SK-N-SH (cell line): Measurements from ENCODE around the gene LIM2. TPM values are rescaled to one million over a fixed set of nuclear protein-coding genes. Genes with fewer than 3 reads are reported as not detected.

Source experiments
- CTCF ChIA-PET: fragments of 300-600, 350-600 bp; formaldehyde crosslinking; extraction: SDS; loops from one replicate; lab custom pipeline; 2021; lab: Yijun Ruan, JAX
- POLR2A ChIA-PET: fragments of 350-600 bp; sonication (Branson Sonifier 250); formaldehyde crosslinking; extraction: SDS; loops from one replicate; lab custom pipeline; 2020; ENCODE audit warnings: antibody characterized with exemption, inconsistent platforms; lab: Yijun Ruan, JAX
- DNase-seq: peaks from one replicate; pipeline ENCODE4 v3.0.0; 2012
- H2AFZ ChIP-seq: fragments of 200-600 bp; sonication (generic); 2 replicates; pipeline ENCODE4 v1.8.1; 2016; ENCODE audit warnings: antibody characterized with exemption, mild to moderate bottlenecking, low read depth
- H3F3A ChIP-seq: fragments of 200-600 bp; sonication (generic); replicated peaks from 2 replicates; pipeline ENCODE3; 2016; ENCODE audit warnings: antibody characterized with exemption, mild to moderate bottlenecking; ENCODE audit not compliant: insufficient read depth
- H3K27ac ChIP-seq, 2 experiments: fragments of 200-500 bp in 1 of 2; fragments of 200-600 bp in 1 of 2; sonication (Bioruptor generic) in 1 of 2; sonication (generic), shearing (Covaris generic) in 1 of 2; 2 replicates each; pipeline versions ENCODE4 v1.5.1 to v1.6.1; 2014 to 2016; ENCODE audit warnings: low read depth in 2 of 2, inconsistent platforms in 1 of 2, low read length in 1 of 2, mild to moderate bottlenecking in 1 of 2, mixed read lengths in 1 of 2
- H3K27me3 ChIP-seq: fragments of 200-600 bp; sonication (generic), shearing (Covaris generic); 2 replicates; pipeline ENCODE4 v1.6.1; 2016; ENCODE audit warnings: mixed run types; ENCODE audit not compliant: insufficient read depth
- H3K36me3 ChIP-seq, 2 experiments: fragments of 200-500 bp in 1 of 2; fragments of 200-600 bp in 1 of 2; sonication (Bioruptor generic) in 1 of 2; sonication (generic) in 1 of 2; replicated peaks in 1 of 2; 2 replicates each; pipeline versions ENCODE3 to v1.5.1; 2014 to 2016; ENCODE audit warnings: low read length in 1 of 2, mild to moderate bottlenecking in 1 of 2; ENCODE audit not compliant: insufficient read depth in 2 of 2, control insufficient read depth in 1 of 2
- H3K4me1 ChIP-seq, 2 experiments: fragments of 200-500 bp in 1 of 2; fragments of 200-600 bp in 1 of 2; sonication (Bioruptor generic) in 1 of 2; sonication (generic), shearing (Covaris generic) in 1 of 2; 2 replicates each; pipeline versions ENCODE4 v1.5.1 to v1.6.1; 2014 to 2016; ENCODE audit warnings: low read depth in 1 of 2, low read length in 1 of 2, mixed run types in 1 of 2; ENCODE audit not compliant: insufficient read depth in 2 of 2, control insufficient read depth in 1 of 2
- H3K4me2 ChIP-seq: fragments of 200-600 bp; sonication (generic), shearing (Covaris generic); 2 replicates; pipeline ENCODE4 v1.6.1; 2017; ENCODE audit warnings: mixed run types
- H3K4me3 ChIP-seq, 2 experiments: fragments of 200-500 bp in 1 of 2; fragments of 200-600 bp in 1 of 2; sonication (Bioruptor generic) in 1 of 2; sonication (generic), shearing (Covaris generic) in 1 of 2; 2 replicates each; pipeline versions ENCODE4 v1.5.1 to v1.8.1; 2014 to 2016; ENCODE audit warnings: low read depth in 2 of 2, inconsistent platforms in 1 of 2, low read length in 1 of 2, mild to moderate bottlenecking in 1 of 2, mixed read lengths in 1 of 2, moderate library complexity in 1 of 2
- H3K79me2 ChIP-seq: fragments of 200-600 bp; sonication (generic); 2 replicates; pipeline ENCODE4 v1.8.1; 2017; ENCODE audit warnings: mild to moderate bottlenecking; ENCODE audit not compliant: insufficient read depth
- H3K9ac ChIP-seq: fragments of 200-600 bp; sonication (generic); 2 replicates; pipeline ENCODE4 v1.6.1; 2017; ENCODE audit warnings: mixed run types
- H3K9me2 ChIP-seq: fragments of 200-600 bp; sonication (generic); 2 replicates; pipeline ENCODE4 v1.6.1; 2017; ENCODE audit warnings: mixed run types
- H3K9me3 ChIP-seq: fragments of 200-600 bp; sonication (generic); 2 replicates; pipeline ENCODE4 v1.6.1; 2017; ENCODE audit warnings: mixed run types, mild to moderate bottlenecking, moderate library complexity
- H4K20me1 ChIP-seq: fragments of 200-600 bp; sonication (generic); 2 replicates; pipeline ENCODE4 v1.6.1; 2017; ENCODE audit warnings: mild to moderate bottlenecking, mixed run types; ENCODE audit not compliant: insufficient read depth
- FOXM1 ChIP-seq: IDR thresholded peaks from 2 replicates; pipeline ENCODE4 v1.4.0; 2012; ENCODE audit warnings: low read depth, mild to moderate bottlenecking
- MAX ChIP-seq: IDR thresholded peaks from 2 replicates; pipeline ENCODE4 v1.4.0; 2012; ENCODE audit warnings: low read depth
- MXI1 ChIP-seq: IDR thresholded peaks from 2 replicates; pipeline ENCODE4 v1.6.1; 2012; ENCODE audit warnings: mild to moderate bottlenecking, low read depth, low read length, improper control_type of control experiment
- NRF1 ChIP-seq: IDR thresholded peaks from 2 replicates; pipeline ENCODE4 v1.6.1; 2012; ENCODE audit warnings: low read depth, mild to moderate bottlenecking, low read length
- RAD21 ChIP-seq: IDR thresholded peaks from 2 replicates; pipeline ENCODE4 v1.6.1; 2012; ENCODE audit warnings: mild to moderate bottlenecking, low read length
- RCOR1 ChIP-seq: fragments of 150-350 bp; IDR thresholded peaks from 2 replicates; pipeline ENCODE4 v1.6.1; 2017; ENCODE audit warnings: antibody characterized with exemption, low read length
- TAF1 ChIP-seq: IDR thresholded peaks from 2 replicates; pipeline ENCODE4 v1.6.1; 2012; ENCODE audit warnings: low read depth, mild to moderate bottlenecking, low read length, moderate library complexity, borderline replicate concordance
- TCF12 ChIP-seq: IDR thresholded peaks from 2 replicates; pipeline ENCODE4 v1.4.0; 2012
- TEAD4 ChIP-seq: IDR thresholded peaks from 2 replicates; pipeline ENCODE4 v1.4.0; 2012; ENCODE audit warnings: mild to moderate bottlenecking, borderline replicate concordance; ENCODE audit not compliant: insufficient read depth
- USF1 ChIP-seq: IDR thresholded peaks from 2 replicates; pipeline ENCODE4 v1.4.0; 2012; ENCODE audit warnings: low read depth, borderline replicate concordance
- YY1 ChIP-seq: IDR thresholded peaks from 2 replicates; pipeline ENCODE4 v1.4.0; 2012; ENCODE audit warnings: low read depth, mild to moderate bottlenecking
- WGBS: methylation state at CpG from one replicate; pipeline ENCODE4 v1.1.6; 2017; ENCODE audit warnings: low lambda C conversion rate; 5-methylcytosine and 5-hydroxymethylcytosine counted together
- polyA plus RNA-seq, 3 experiments: library from polyadenylated mRNA; depleted of rRNA; stranded (reverse); fragments of >200 nt; gene quantifications; 2 replicates each; pipeline ENCODE4 v1.2.3, GENCODE V29; 2012
- TF ChIP-seq, protein P1 (sequence below): fragments of 200-600 bp; sonication (generic); IDR thresholded peaks from 2 replicates; pipeline ENCODE4 v1.6.1; 2017; ENCODE audit warnings: antibody characterized with exemption, mild to moderate bottlenecking, moderate library complexity
- TF ChIP-seq, protein P2 (sequence below): IDR thresholded peaks from 2 replicates; pipeline ENCODE4; 2012

LIM2 gene
- polyA plus RNA-seq, 1 of the 3 experiments (the other 2 are of a cell fraction): not detected

- no peak overlapping the region for H3K4me2 ChIP-seq
- POLR2A ChIA-PET: no interaction called here
- peaks cover 20% of the 10 kb centered on the region; the same call in 1 of the 2 replicates for H3K27me3 ChIP-seq
- no peaks in the 10 kb centered on the region for H3K9me2 ChIP-seq
- no peak overlapping the region for H3K9ac ChIP-seq
- TF ChIP-seq TCF12 (no peak), USF1 (no peak), YY1 (no peak), RCOR1 (no peak), NRF1 (no peak), RAD21 (no peak), TEAD4 (no peak), MAX (no peak), TAF1 (no peak), MXI1 (no peak), FOXM1 (no peak)
- TF ChIP-seq, protein P1, sequence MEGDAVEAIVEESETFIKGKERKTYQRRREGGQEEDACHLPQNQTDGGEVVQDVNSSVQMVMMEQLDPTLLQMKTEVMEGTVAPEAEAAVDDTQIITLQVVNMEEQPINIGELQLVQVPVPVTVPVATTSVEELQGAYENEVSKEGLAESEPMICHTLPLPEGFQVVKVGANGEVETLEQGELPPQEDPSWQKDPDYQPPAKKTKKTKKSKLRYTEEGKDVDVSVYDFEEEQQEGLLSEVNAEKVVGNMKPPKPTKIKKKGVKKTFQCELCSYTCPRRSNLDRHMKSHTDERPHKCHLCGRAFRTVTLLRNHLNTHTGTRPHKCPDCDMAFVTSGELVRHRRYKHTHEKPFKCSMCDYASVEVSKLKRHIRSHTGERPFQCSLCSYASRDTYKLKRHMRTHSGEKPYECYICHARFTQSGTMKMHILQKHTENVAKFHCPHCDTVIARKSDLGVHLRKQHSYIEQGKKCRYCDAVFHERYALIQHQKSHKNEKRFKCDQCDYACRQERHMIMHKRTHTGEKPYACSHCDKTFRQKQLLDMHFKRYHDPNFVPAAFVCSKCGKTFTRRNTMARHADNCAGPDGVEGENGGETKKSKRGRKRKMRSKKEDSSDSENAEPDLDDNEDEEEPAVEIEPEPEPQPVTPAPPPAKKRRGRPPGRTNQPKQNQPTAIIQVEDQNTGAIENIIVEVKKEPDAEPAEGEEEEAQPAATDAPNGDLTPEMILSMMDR: no peak
- TF ChIP-seq, protein P2, sequence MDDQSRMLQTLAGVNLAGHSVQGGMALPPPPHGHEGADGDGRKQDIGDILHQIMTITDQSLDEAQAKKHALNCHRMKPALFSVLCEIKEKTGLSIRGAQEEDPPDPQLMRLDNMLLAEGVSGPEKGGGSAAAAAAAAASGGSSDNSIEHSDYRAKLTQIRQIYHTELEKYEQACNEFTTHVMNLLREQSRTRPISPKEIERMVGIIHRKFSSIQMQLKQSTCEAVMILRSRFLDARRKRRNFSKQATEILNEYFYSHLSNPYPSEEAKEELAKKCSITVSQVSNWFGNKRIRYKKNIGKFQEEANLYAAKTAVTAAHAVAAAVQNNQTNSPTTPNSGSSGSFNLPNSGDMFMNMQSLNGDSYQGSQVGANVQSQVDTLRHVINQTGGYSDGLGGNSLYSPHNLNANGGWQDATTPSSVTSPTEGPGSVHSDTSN: no peak
- DNase-seq: no peak
- H3K36me3 ChIP-seq: no peaks in the 10 kb centered on the region
- H3K9me3 ChIP-seq: no peaks in the 10 kb centered on the region
- no peak overlapping the region for H2AFZ ChIP-seq
- H3K4me3 ChIP-seq: no peak overlapping the region
- H3K27ac ChIP-seq: no peak overlapping the region
- no peaks in the 10 kb centered on the region for H4K20me1 ChIP-seq
- CTCF ChIA-PET: interaction anchor here (1.0 kb wide), 1 partner anchor 287 kb away, joined by 3 read pairs; no protein-coding TSS in a partner anchor
- 76% methylated on average over 4 of the region's 4 CpGs for WGBS
- H3K79me2 ChIP-seq: peaks cover 6% of the 10 kb centered on the region
- H3K4me1 ChIP-seq: peaks cover 4 to 13% of the 10 kb centered on the region in 2 experiments; a peak in 3 of 4 replicates
- H3F3A ChIP-seq: no peaks in the 10 kb centered on the region
Observed at GRCh38 chr19:51370230-51370629, 17.5 kb downstream of the LIM2 start.
